ENCODE results near the gene REC8. TPM values are rescaled to one million over a fixed set of nuclear protein-coding genes. Genes with fewer than 3 reads are reported as not detected.
A peak's percentile ranks its signal among the peaks of the same experiment; 100 is the strongest.

REC8 gene
- total and polyA plus RNA-seq, 2 of the 13 experiments (the other 11 are each of a cell fraction or from before 2014, with no cell fraction given) = 3.4 to 14.7 TPM

GRCh38 chr14:24141097-24141880 lies 30.6 kb upstream of the REC8 start, which contains the start of gene EMC9 (continued):
- TF ChIP-seq SNAI1 (CRISPR knock-in tag; IDR thresholded peaks at IDR 0.05; ENCODE audit: borderline replicate concordance) (peak; percentile 91), ATF2 (CRISPR knock-in tag; IDR thresholded peaks at IDR 0.05) (peak; percentile 84), FIP1L1 (IDR thresholded peaks at IDR 0.05; ENCODE audit: borderline replicate concordance, insufficient read depth, low read depth, low read length) (peak; percentile 83; the same call in 1 of the 2 replicates), SMARCE1 (IDR thresholded peaks at IDR 0.05; ENCODE audit: borderline replicate concordance) (no peak), KAT8 (CRISPR knock-in tag; IDR thresholded peaks at IDR 0.05) (peak; percentile 93), KDM2A (CRISPR knock-in tag; IDR thresholded peaks at IDR 0.05; ENCODE audit: borderline replicate concordance, low read depth) (peak; percentile 96), ZBTB3 (CRISPR knock-in tag; IDR thresholded peaks at IDR 0.05; ENCODE audit: borderline replicate concordance, low read depth) (peak; percentile 94), TBX3 (IDR thresholded peaks at IDR 0.05; ENCODE audit: borderline replicate concordance) (0 out of 2 replicates have a peak, but pooled peaks have one; percentile 18), REPIN1 (CRISPR knock-in tag; IDR thresholded peaks at IDR 0.05; ENCODE audit: borderline replicate concordance, low read depth) (peak; percentile 6; the same call in 1 of the 2 replicates), IKZF5 (CRISPR knock-in tag; IDR thresholded peaks at IDR 0.05) (peak; percentile 97), ZFX (CRISPR knock-in tag; IDR thresholded peaks at IDR 0.05; ENCODE audit: low read depth) (peak; percentile 100), POLR2AphosphoS2 (IDR thresholded peaks at IDR 0.05; ENCODE audit: low read depth, low read length) (0 out of 2 replicates have a peak, but pooled peaks have one; percentile 3), AHDC1 (CRISPR knock-in tag; IDR thresholded peaks at IDR 0.05; ENCODE audit: borderline replicate concordance) (no peak), SALL2 (CRISPR knock-in tag; IDR thresholded peaks at IDR 0.05) (peak; percentile 97), NR2F2 (IDR thresholded peaks at IDR 0.05; ENCODE audit: borderline replicate concordance, low read depth) (no peak), TFDP1 (CRISPR knock-in tag; IDR thresholded peaks at IDR 0.05; ENCODE audit: borderline replicate concordance) (peak; percentile 72), GABPA (IDR thresholded peaks at IDR 0.05; ENCODE audit: low read depth, low read length) (no peak), GABPA (CRISPR knock-in tag; IDR thresholded peaks at IDR 0.05; ENCODE audit: low read depth) (no peak), JARID2 (CRISPR knock-in tag; IDR thresholded peaks at IDR 0.05; ENCODE audit: insufficient replicate concordance) (no peak)

Data from HepG2 (cell line).